HEK293 (cell line): ENCODE data around the gene LLGL1.
A peak's percentile ranks its signal among the peaks of the same experiment; 100 is the strongest.

Experiments
- CTCF ChIA-PET: fragments of 350-600 bp; formaldehyde crosslinking; extraction: SDS; loops from one replicate; lab custom pipeline; 2021; ENCODE audit warnings: antibody characterized with exemption; lab: Yijun Ruan, JAX
- POLR2A ChIA-PET: fragments of 300-600 bp; formaldehyde crosslinking; extraction: SDS; loops from one replicate; lab custom pipeline; 2020; ENCODE audit warnings: antibody characterized with exemption, inconsistent platforms; lab: Yijun Ruan, JAX
- H3K27ac ChIP-seq: fragments of 200-500 bp; sonication (Bioruptor generic); 2 replicates; pipeline ENCODE4 v1.5.1; 2014; ENCODE audit warnings: low read depth, low read length, control low read depth, inconsistent platforms; ENCODE audit errors: extremely low read depth
- H3K36me3 ChIP-seq, 2 experiments: fragments of 200-500 bp in 1 of 2; sonication (Bioruptor generic) in 1 of 2; 1 replicate in 1 of 2; 2 replicates in 1 of 2; pipeline ENCODE4 v1.5.1; 2014 to 2017; ENCODE audit warnings: inconsistent platforms in 2 of 2, low read length in 2 of 2; ENCODE audit not compliant: control insufficient read depth in 2 of 2, insufficient read depth in 1 of 2
- H3K4me1 ChIP-seq: fragments of 200-500 bp; sonication (Bioruptor generic); 2 replicates; pipeline ENCODE4 v1.5.1; 2014; ENCODE audit warnings: mild to moderate bottlenecking, low read length, inconsistent platforms; ENCODE audit not compliant: control insufficient read depth, insufficient read depth
- H3K4me3 ChIP-seq: 2 replicates; pipeline ENCODE4 v1.5.1; 2011; ENCODE audit warnings: low read depth, mild to moderate bottlenecking, control low read depth, low read length, moderate library complexity
- H3K9me3 ChIP-seq: fragments of 200-500 bp; sonication (Bioruptor generic); 2 replicates; pipeline ENCODE4 v1.5.1; 2014; ENCODE audit warnings: low read depth, low read length, inconsistent platforms; ENCODE audit not compliant: control insufficient read depth, insufficient read depth
- BCL11B ChIP-seq: fragments of 450-650 bp; formaldehyde crosslinking; IDR thresholded peaks from 2 replicates; pipeline ENCODE4 v1.5.1; 2016; ENCODE audit warnings: low read depth, missing biosample characterization, missing genetic modification characterization
- KLF1 ChIP-seq: fragments of 450-650 bp; formaldehyde crosslinking; IDR thresholded peaks from 2 replicates; pipeline ENCODE4 v1.5.1; 2016; ENCODE audit warnings: missing biosample characterization, missing genetic modification characterization
- MZF1 ChIP-seq: fragments of 450-650 bp; formaldehyde crosslinking; IDR thresholded peaks from 2 replicates; pipeline ENCODE4 v1.5.1; 2017; ENCODE audit warnings: missing biosample characterization, missing genetic modification characterization, borderline replicate concordance
- TRIM28 ChIP-seq: IDR thresholded peaks from 2 replicates; pipeline ENCODE4 v1.6.1; 2011; ENCODE audit warnings: low read length, control low read depth, borderline replicate concordance
- ZNF148 ChIP-seq: fragments of 450-650 bp; formaldehyde crosslinking; IDR thresholded peaks from 2 replicates; pipeline ENCODE4 v1.5.0; 2017; ENCODE audit warnings: missing biosample characterization, missing genetic modification characterization, borderline replicate concordance
- ZNF335 ChIP-seq: fragments of 450-650 bp; formaldehyde crosslinking; conservative IDR thresholded peaks from 2 replicates; pipeline ENCODE4 v1.5.1; 2016; ENCODE audit warnings: missing biosample characterization, missing genetic modification characterization
- ZNF354C ChIP-seq: fragments of 450-650 bp; formaldehyde crosslinking; IDR thresholded peaks from 2 replicates; pipeline ENCODE4 v1.5.1; 2016; ENCODE audit warnings: missing biosample characterization, missing genetic modification characterization, low read depth, borderline replicate concordance
- ZNF513 ChIP-seq: fragments of 450-650 bp; IDR thresholded peaks from 2 replicates; pipeline ENCODE4 v1.5.1; 2018; ENCODE audit warnings: missing biosample characterization, missing genetic modification characterization
- ZNF610 ChIP-seq: fragments of 450-650 bp; formaldehyde crosslinking; IDR thresholded peaks from 2 replicates; pipeline ENCODE4 v1.5.1; 2016; ENCODE audit warnings: missing biosample characterization, missing genetic modification characterization, borderline replicate concordance
- ZNF621 ChIP-seq: fragments of 450-650 bp; formaldehyde crosslinking; IDR thresholded peaks from 2 replicates; pipeline ENCODE4 v1.5.1; 2017; ENCODE audit warnings: missing biosample characterization, missing genetic modification characterization
- ZNF623 ChIP-seq: fragments of 450-650 bp; formaldehyde crosslinking; IDR thresholded peaks from 2 replicates; pipeline ENCODE4 v1.5.1; 2016; ENCODE audit warnings: missing biosample characterization, missing genetic modification characterization
- ZNF654 ChIP-seq: fragments of 450-650 bp; formaldehyde crosslinking; IDR thresholded peaks from 2 replicates; pipeline ENCODE4 v1.5.1; 2016; ENCODE audit warnings: low read depth, missing biosample characterization, missing genetic modification characterization
- ZNF692 ChIP-seq: fragments of 450-650 bp; formaldehyde crosslinking; IDR thresholded peaks from 2 replicates; pipeline ENCODE4 v1.5.1; 2016; ENCODE audit warnings: missing biosample characterization, missing genetic modification characterization
- ZNF768 ChIP-seq: fragments of 450-650 bp; formaldehyde crosslinking; IDR thresholded peaks from 2 replicates; pipeline ENCODE4 v1.5.1; 2018; ENCODE audit warnings: missing biosample characterization, mild to moderate bottlenecking, missing genetic modification characterization
- ZSCAN16 ChIP-seq: fragments of 450-650 bp; formaldehyde crosslinking; IDR thresholded peaks from 2 replicates; pipeline ENCODE4 v1.5.1; 2016; ENCODE audit warnings: missing biosample characterization, missing genetic modification characterization
- ZSCAN5A ChIP-seq: fragments of 450-650 bp; formaldehyde crosslinking; IDR thresholded peaks from 2 replicates; pipeline ENCODE4 v1.5.1; 2016; ENCODE audit warnings: missing biosample characterization, missing genetic modification characterization

The LLGL1 gene

GRCh38 chr17:18227635-18228034, 2.2 kb downstream of the LLGL1 start:
- POLR2A ChIA-PET = no interaction called here
- TF ChIP-seq ZNF621 (no peak), ZNF148 (no peak), TRIM28 (no peak), ZNF610 (tag by site-specific recombination) (no peak), ZNF768 (no peak), ZNF513 (tag by site-specific recombination) (no peak)
- H3K36me3 ChIP-seq = peaks cover 0 to 16% of the 10 kb centered on the region in 2 experiments; a peak in 2 of 3 replicates
- H3K27ac ChIP-seq = no peak overlapping the region
- CTCF ChIA-PET = no interaction called here
- H3K4me3 ChIP-seq = no peak overlapping the region
- no peaks in the 10 kb centered on the region for H3K9me3 ChIP-seq
- H3K4me1 ChIP-seq = peaks cover 4% of the 10 kb centered on the region; the same call in 1 of the 2 replicates

- Histone ChIP-seq H3K36me3 (peaks cover 0 to 22% of the 10 kb centered on the region in 2 experiments; a peak in 2 of 3 replicates), H3K27ac (no peak overlapping the region)
- POLR2A ChIA-PET = no interaction called here
Observed at GRCh38 chr17:18228176-18228682, 2.8 kb downstream of the LLGL1 start.

GRCh38 chr17:18229254-18229653, 3.8 kb downstream of the LLGL1 start:
- Histone ChIP-seq H3K9me3 (no peaks in the 10 kb centered on the region), H3K36me3 (peaks cover 0 to 33% of the 10 kb centered on the region in 2 experiments; a peak in 2 of 3 replicates), H3K4me1 (peaks cover 4% of the 10 kb centered on the region; the same call in 1 of the 2 replicates), H3K27ac (no peak overlapping the region), H3K4me3 (no peak overlapping the region)
- ChIA-PET CTCF (no interaction called here), POLR2A (no interaction called here)
- TF ChIP-seq ZSCAN5A (no peak), ZNF692 (tag by site-specific recombination) (0 out of 2 replicates have a peak, but pooled peaks have one; percentile 37), MZF1 (tag by site-specific recombination) (no peak), ZNF354C (tag by site-specific recombination) (no peak), BCL11B (tag by site-specific recombination) (0 out of 2 replicates have a peak, but pooled peaks have one; percentile 53)

More at GRCh38 chr17:18228176-18228682, 2.8 kb downstream of the LLGL1 start:
- Histone ChIP-seq H3K4me3 (no peak overlapping the region), H3K4me1 (peaks cover 4% of the 10 kb centered on the region; the same call in 1 of the 2 replicates), H3K9me3 (no peaks in the 10 kb centered on the region)
- TF ChIP-seq ZSCAN16 (tag by site-specific recombination) = no peak
- TF ChIP-seq ZNF654 = no peak
- TF ChIP-seq ZNF768 = no peak
- TF ChIP-seq ZNF623 (tag by site-specific recombination) = peak; percentile 99
- 0 out of 2 replicates have a peak, but pooled peaks have one; percentile 10 for TF ChIP-seq KLF1 (tag by site-specific recombination)
- no peak for TF ChIP-seq ZNF335
- CTCF ChIA-PET = no interaction called here
